Stimulated activated CD8-positive, alpha-beta memory T cell treated with anti-CD3 and anti-CD28 coated beads, Interleukin-7, amount 100 ng/mL, for 1 hour (primary cell): ENCODE measurements around the gene NMBR.
"Not testable (repeated sequence)": the region's sequence is repeated elsewhere in the genome, so short reads cannot be mapped to it uniquely, and the experiment has no call there.

Experiments used
- DNase-seq, 2 donors: peaks; one replicate each; pipeline ENCODE4 v3.0.0-alpha.2; 2020; ENCODE audit warnings: low read depth in 2 of 2

The NMBR gene

DNA sequence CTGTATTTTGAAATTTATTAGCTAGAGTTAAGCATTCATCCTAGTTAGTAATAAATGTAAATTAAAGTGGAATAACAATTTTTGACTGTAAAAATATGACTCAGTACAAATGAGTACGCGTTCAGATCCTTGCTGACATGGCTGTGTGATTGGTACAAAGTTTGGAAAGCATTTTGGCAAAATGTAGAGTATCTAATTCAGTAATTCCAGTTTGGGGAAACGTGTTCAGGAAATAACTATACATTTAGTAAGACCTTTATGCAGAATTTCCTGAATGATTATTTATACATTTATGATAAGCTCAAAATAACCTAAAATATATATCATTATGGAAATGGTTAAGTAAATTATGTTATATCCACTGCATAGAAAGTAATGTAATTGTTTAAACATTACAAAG lies 8.2 kb upstream of the NMBR start:
- DNase-seq, result no peak

DNA sequence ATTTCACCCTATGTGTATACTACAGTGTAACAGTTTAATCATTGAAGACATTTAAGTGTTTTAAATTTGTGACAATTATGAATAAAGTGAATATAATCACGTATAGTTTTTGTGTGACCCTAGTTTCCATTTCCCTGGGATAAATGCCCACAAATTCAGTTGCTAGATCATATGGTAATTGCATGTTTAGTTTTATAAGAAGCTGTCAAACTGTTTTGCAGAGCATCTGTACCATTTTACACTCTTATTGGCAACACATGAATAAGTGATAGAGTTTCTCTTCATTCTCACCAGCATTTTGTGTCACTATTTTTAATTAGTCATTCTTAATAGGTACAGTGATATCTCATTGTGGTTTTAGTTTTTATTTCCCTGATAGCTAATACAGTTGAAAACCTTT lies 7.4 kb upstream of the NMBR start:
- DNase-seq, result no peak

DNA sequence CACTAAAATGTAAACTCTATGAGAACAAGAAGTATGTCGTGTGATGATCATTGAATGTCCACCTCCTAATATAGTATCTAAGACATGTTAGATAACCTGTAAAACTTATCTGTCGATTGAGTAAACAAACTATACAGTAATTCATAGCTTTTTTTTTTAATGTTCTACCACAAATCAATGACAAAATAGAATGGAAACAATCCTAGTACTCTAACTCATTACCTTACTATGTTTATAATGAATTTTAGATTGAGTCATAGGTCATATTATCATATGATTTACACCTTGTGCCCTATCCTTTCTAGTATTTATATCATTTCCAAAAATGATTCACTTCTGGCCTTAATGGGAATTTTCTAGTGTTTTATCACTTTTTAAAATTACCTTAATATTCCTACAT lies 6.3 kb upstream of the NMBR start:
- DNase-seq, result no peak

DNA sequence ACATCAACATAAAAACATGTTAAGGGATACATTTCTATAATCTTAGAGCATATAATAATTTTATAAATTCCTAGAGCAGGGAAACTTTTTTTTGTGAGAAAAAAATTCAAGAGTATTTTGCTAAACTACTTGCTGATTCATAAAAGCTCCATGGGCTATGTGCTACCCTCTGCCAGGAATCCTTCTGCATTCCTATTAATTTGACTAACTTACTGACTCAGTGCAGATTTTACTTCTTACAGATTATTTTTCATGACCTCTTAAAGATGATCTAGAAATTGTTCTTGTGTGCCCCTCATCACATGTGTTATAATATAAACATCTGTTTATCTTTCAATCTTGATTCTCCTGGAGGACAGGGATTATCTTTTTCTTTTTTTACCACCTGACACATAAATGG lies 5.8 kb upstream of the NMBR start:
- DNase-seq, result no peak

DNA sequence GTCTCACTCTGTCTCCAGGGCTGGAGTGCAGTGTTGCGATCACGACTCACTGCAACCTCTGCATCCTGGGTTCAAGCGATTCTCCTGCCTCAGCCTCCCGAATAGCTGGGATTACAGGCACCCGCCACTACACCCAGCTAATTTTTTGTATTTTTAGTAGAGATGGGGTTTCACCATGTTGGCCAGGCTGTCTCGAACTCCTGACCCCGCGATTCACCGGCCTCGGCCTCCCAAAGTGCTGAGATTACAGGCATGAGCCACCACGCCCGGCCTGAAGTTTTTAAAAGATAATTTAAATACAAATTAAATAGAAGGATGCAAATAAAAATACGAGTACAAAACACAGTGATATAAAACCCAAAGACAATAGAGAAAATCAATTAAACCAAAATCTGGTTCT lies 5.4 kb downstream of the NMBR start:
- DNase-seq, result not testable (repeated sequence)

DNA sequence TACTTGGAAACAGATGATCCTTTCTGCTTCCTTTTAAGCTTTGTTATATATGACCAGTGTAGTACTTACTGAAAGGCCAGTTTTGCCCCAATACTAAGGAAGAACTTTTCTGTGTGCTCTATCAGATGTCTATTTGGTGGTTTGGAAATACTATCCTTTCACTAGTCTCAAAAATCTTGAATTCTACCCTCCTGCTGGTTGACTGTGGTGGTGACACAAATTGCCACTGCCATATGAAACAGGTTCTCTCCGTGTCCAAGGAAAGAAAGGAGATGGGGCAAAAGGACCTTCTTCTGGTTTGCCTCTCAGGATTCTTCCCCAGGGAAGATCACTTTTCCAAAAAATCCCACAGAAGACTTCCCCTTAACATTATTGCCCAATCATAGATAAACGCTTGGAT lies 8.0 kb downstream of the NMBR start:
- no peak for DNase-seq

DNA sequence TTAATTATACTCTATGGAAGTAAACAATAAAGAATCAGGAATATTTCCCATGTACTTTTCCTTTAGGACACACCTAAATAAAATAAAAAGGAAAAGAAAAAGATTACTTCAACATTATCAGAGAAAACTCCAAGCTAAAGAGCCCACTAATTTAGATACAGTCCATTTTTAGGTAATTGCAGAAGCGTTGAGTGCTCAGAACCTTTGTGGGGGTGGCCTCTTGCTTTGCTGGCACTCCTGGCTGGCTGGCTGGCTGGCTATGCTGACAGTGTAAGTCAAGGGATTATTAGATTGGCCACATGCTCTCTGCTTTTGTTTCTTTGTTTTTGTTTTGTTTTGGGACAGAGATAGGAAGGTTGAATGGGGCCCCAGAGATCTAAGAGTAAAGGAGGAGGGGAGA lies 14.3 kb downstream of the NMBR start, which contains the start of gene GJE1:
Gene GJE1 (plus strand): TSS at position 301 of the 400 bp plus-strand sequence. CDS start 234 bp downstream, outside the sequence.
- DNase-seq, result no peak

DNA sequence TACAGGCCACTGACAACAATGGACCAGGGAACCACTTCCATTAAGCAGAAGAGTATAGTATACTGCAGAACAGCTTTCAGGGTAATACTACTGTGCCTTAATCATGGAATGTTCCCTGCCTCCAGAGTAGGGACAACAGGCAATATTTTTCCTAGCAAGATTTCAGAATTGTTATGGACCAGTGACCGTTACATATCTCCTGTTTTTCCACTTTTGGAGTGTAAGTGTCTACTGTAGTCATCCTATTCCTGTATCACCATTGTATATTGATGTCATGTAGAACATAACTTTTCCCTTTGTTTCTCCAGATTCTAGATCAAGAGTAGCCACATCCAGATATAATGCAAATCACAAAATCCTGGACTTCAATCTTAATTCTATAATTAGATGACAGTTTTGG lies 16.1 kb downstream of the NMBR start:
- DNase-seq, result no peak

DNA sequence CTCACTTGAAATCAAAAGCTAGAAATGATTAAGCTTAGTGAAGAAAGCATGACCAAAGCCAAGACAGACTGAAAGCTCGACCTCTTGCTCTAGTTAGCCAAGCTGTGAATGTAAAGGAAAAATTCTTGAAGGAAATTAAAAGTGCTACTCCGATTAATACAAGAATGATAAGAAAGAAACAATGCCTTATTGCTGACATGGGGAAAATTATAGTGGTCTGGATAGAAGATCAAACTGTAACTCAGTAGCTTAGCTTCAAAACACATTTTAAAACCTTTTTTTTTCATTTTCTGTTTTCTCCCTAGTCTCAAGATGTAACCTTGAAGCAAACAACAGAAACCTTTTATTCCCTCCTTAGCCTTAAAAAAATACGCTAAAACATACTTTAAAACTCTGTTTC lies 25.6 kb downstream of the NMBR start:
- no peak for DNase-seq

DNA sequence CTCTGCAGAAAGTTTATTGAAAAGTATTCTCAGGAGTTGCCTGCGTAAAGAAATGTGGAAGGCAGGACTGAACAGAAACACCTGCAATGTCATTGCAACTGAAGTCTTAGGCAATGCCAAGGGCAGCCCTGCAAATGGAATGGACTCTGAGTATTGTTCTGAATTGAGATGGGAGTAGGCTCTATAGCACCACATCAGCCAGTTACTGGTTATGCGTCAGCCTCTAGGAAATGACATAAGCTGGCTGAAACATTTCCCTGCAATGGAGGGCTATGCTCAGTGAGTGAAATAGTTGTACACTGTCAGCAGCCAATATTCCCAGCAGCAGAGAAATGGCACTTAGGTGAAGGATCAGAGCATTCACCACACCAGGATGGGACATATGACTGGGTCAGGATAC lies 28.0 kb downstream of the NMBR start:
- no peak for DNase-seq

DNA sequence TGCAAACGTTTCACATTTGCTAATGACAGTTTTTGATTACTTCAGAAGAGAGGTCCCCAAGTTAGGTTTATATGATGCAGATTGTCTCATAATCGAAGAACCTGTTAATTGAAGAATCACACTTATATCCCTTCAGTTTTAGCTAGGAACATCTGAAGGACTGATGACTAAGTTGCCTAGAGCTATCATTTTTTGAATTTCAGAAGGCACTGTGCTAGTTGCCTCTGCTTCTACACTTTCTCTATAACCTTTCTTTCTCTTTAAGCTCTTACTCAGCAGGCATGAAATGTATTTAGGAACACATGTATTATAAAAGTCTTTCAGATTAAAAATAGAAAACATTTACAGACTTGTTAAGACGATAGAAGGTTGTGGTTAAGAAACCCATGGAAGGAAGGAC lies 28.6 kb downstream of the NMBR start:
- DNase-seq, result no peak

DNA sequence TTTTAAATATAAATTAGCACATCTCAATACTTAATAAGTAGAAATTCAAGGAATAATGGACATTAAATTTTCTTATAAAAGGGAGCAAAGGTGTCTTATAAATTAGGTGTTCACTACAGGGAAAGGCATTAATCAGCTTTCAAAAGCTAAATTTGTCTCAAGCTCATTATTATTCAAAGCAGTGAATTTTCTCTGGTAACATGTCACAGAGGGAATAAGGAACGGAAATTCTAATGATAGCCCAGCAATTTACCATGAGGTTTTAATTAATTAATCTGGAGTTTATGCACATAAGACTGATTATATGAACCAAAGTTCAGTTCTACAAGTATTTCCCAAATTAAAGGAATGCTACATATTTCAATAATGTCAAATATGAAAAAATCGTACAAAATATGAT lies 29.6 kb downstream of the NMBR start:
- DNase-seq, result no peak

DNA sequence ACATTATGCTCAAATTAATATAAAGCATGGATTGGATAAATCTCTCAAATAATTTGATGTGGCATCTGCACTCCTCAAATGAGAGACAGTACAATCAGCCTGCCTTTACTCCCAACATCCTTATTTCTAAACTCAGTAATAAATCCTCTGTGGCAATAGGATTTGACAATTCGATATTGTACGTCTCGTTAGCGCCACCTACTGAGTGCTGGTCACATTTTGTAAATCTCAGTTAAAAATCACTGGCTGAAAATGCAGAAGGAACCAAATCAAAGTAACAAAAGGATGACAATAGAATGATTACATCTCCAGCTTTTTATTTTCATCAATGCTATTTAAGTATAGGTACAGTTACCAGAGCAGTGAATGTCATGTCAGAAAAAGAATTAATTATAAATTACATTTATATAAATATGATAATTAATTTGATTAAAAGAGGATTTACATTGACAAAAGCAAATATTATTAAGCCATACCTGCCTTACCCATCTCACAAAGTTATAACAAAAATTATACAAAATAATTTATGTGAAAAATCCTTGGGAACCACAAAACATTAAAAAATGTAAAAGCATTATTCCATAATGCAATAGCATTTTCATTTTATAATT lies 34.4 kb downstream of the NMBR start:
- DNase-seq, result peak; percentile 21 to 60

DNA sequence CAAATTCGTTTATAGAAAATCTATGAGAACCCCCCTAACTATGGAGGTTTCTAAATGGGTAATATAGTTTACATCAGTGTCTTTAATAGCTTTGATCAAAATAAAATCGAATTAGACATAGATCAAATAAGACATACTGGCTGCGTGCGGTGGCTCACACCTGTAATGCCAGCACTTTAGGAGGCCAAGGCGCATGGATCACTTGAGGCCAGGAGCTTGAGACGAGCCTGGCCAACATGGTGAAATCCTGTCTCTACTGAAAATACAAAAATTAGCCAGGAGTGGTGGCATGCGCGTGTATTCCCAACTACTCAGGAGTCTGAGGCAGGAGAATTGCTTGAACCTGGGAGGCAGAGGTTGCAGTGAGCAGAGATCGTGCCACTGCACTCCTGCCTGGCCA lies 36.1 kb downstream of the NMBR start:
- DNase-seq, result not testable (repeated sequence)

DNA sequence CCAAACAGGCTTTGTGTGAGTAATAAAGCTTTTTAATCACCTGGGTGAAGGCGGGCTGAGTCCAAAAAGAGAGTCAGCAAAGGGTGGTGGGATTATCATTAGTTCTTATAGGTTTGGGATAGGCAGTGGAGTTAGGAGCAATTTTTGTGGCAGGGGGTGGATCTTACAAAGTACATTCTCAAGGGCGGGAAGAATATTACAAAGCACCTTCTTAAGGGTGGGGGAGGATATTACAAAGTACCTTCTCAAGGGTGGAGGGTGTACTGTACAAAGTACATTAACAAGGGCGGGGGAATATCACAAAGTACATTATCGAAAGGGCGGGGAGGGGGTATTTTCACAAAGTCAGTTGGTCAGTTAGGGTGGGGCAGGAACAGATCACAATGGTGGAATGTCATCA lies 42.1 kb downstream of the NMBR start:
- DNase-seq, result not testable (repeated sequence)

DNA sequence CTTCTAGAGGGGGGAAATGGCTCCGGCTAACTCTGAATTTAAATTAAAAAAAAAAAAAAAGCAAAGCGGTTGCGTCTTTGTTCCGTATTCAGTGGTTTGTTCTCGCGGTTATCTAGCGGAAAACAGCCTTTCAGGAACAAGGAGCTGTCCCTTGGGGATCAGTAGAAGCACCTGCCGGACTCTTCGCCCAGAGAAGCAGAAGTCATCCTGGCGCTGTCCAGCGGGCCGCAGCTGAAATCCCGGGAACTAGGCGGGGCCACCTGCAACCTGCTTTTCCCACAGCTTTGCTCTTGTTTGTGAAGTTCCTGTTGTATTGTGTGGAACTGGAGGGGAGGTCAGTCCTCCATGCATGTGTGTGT lies 58.1 kb downstream of the NMBR start:
- DNase-seq, result no peak

DNA sequence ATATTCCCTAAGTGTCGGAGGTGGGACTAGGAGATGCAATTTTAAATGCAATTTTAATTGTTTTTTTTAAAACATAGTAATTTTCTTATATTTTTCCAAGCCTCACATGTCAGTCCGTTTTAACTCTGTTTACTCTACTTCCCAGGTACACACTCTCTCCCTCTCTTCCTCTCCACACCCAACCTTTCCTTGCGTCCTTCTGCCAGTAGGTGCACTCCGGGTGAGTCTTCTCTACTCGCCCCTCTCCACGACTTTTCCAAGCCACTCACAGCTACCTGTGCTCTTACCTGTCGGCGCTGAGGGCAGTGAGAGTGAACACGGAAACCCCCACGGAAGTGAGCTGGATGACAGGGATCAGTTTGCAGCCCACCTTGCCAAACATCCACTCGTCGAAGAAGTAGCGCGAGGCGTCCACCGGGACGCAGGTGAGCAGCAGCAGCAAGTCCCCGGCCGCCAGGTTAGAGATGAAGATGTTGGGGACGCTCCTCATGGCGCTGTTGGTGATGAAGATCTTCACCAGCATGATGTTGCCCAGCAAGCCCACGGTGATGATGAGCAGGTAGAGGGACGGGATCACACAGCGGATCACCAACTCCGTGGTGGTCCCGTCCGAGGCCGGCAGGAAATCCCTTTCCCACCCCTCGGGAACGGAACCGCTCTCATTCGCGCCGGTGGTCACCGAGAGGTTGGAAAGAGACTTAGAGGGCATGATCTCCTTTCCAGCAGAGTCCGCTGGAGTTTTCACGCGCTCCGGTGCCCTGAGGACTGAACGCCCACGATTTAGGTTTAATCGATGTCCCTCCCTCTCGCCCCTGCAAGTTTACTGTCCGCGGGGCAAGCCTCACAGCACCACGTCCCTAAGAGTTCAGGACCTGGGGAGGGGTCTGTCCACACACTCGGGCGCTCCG lies 58.7 kb downstream of the NMBR start:
- DNase-seq, result no peak

DNA sequence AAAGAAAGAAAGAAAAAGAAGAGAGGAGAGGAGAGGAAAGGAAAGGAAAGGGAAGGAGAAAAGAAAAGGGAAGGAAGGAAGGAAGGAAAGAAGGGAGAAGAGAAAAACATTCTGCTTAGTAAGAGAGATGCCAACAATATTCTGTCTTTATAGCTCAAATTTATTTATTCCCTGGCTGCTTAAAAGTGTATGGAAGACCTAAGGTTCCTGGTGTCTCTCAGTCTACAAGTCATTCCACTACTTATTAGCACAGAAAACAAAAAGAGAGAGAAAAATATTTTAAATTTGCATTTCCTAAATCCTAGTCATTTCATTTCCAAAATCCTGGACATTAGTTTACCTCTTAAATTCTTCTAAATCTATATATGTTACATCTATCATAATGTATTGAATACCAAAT lies 67.8 kb downstream of the NMBR start:
- DNase-seq, result no peak

DNA sequence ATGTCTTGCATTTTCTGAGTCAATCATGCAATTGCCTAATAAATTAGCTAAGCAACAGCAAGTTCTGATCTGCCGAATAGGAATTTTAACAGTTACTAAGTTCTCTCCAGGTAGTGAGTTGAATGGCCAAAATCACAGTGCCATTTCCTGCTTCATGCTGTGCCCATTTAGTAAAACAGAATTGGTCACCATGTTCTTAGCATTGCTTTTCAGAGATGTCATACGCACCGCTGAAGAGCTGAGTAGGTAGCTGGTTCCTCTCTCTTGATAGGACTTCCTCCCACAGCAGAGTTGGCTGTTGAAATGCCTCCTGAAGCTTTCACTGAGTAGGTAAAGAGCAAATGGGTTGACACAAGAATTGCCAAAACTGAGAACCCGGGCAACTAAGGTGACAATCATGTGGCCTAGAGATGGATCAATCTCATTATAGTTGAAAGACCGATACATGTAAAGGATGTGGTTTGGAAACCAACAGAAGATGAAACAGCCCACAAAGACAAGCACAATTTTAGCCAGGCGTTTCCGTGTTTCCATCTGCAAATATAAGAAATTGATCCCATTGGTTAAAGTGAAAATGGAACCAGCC lies 71.3 kb downstream of the NMBR start:
- DNase-seq, result no peak

DNA sequence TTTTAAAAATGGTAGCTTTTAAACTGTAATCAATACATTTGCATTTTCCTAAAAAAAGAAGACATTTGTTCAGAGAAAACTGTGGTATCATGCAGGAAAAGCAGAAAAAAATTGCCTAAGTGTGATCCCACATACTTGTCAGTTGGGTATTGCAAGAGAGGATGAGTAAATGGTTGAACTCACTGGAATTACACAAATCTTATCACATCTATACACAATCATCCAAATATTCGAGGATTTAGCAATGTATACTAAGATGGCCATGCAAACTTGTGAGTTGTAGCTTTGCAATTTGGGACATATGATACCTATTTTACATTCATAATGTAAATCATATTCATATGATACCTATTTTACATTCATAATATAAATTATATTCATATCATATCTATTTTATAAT lies 72.4 kb downstream of the NMBR start:
- no peak for DNase-seq

DNA sequence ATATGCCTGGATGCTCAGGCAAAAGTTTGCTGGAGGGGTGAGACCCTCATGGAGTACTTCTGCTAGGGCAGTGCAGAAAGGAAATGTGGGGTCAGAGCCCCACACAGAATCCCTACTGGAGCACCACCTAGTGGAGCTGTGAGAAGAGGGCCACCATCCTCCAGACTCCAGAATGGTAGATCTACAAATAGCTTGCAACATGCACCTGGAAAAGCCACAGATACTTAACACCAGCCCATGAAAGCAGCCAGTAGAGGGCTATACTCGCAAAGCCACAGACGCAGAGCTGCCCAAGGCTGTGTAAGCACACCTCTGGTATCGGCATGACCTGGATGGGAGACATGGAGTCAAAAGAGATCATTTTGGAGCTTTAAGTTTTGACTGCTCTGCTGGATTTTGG lies 74.9 kb downstream of the NMBR start:
- no peak for DNase-seq

DNA sequence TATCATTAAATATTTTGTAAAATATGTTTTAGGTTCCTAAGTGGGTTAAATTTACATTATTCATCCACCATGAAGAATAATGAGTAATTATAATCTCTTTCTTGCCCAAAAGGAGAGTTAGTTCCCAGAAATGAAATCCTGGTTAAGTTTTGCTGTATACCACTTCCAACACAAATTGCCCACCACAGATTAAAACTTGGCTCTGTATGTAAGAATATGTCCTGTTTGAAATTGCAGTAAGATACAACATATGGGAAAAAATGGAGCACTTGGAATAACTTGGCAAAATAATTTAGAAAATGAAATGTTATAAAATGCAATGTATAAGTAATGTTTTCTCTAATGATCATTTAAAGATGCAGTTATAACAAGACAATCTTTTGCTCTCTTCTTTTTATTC lies 78.5 kb downstream of the NMBR start:
- no peak for DNase-seq

DNA sequence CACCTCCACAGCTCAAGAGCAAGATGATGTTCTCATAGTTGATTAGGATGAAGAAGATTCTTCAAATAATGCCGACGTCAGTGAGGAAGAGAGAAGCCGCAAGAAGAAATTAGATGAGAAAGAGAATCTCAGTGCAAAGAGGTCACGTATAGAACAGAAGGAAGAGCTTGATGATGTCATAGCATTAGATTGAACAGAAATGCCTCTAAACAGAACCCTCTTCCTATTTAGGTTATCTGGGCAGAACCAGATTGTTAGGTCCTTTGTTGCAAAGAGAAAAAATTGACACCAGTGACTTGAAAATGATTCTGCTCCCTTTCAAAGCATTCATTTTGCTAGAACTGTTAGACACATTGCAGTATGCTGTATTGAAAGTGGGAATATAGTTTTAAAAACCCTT lies 84.1 kb downstream of the NMBR start:
- DNase-seq, result not testable (repeated sequence)
